ENCODE data around the gene SULT1A1.

SULT1A1 gene

DNA sequence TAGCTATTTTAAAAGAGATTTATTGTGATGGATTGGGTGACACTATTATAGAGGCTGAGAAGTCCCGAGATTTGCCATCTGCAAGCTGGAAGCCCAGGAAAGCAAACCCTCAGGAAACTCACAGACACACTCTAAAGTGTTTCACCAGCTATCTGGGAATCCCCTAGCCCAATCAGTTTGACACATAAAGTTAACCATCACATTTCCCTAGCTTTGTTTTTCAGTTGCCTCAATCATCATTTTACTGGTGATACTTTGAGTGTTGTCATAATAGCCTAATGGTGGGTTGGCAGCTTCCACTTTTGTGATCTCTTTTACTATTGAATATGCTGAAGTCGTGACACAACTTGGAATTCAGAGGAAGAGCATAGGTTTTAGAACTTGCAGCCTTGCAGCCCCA is 54.3 kb downstream of the SULT1A1 start:
- H3K36me3 ChIP-seq (ENCODE audit: insufficient read depth, insufficient read length, low read length), result peaks cover 24% of the 10 kb centered on the region
- no peak for DNase-seq (ENCODE audit: low read depth, low spot score)
- H3K4me1 ChIP-seq (ENCODE audit: insufficient read depth, insufficient read length), result no peaks in the 10 kb centered on the region
- H3K9me3 ChIP-seq (ENCODE audit: insufficient read depth, low read length), result no peaks in the 10 kb centered on the region
- no peak overlapping the region for H3K4me3 ChIP-seq (ENCODE audit: insufficient read length, low read depth)
- H3K27me3 ChIP-seq (ENCODE audit: insufficient read depth, insufficient read length), result no peaks in the 10 kb centered on the region
- TF ChIP-seq ZNF274 (IDR thresholded peaks at IDR 0.05; ENCODE audit: low read depth, low read length), result no peak
- no peak overlapping the region for H3K9ac ChIP-seq (ENCODE audit: insufficient read length, low read depth)

Data from NT2/D1 (cell line).